ENCODE data around the gene CNIH3.

DNA sequence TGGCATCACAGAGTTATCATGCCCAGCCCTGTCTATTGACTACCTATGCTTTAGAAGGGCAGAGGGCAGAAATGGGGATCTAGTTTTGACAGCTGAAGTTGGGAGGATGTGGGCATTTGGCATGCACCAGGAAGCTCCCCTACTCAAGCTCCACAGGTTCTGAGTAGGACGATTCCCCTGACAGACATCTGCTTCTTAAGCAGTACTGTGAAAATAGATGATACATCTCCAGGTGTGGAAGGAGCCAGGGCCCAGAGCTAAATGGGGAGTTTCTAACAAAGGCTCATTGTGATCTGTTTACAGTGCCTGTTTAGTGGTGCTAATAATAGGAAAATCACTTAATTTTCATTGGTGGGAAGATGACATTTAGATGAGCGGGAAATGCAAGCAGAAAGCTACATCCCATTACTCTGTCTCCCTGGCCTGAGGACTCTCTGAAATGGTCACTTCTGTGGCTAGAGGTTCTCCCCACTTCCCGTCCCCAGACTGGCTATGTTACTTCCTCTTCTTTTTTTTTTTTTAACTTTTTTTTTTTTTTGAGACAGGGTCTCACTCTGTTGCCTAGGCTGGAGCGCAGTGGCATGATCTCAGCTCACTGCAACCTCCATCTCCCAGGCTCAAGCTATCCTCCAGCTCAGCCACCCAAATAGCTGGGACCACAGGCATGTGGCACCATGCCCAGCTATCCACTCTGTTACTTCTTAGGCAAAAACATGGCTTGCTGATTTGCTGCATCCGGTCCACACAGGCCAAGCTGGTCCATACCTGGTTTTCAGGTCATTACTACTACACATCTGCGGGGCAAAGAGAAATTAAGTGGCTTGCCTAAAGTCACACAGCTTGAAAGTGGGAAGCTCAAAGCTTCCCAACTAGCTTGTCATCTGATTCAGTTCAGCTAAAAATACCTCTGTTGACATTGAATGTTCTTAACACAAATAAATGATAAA, 23.2 kb upstream of the CNIH3 start:
- TF ChIP-seq, protein P1, sequence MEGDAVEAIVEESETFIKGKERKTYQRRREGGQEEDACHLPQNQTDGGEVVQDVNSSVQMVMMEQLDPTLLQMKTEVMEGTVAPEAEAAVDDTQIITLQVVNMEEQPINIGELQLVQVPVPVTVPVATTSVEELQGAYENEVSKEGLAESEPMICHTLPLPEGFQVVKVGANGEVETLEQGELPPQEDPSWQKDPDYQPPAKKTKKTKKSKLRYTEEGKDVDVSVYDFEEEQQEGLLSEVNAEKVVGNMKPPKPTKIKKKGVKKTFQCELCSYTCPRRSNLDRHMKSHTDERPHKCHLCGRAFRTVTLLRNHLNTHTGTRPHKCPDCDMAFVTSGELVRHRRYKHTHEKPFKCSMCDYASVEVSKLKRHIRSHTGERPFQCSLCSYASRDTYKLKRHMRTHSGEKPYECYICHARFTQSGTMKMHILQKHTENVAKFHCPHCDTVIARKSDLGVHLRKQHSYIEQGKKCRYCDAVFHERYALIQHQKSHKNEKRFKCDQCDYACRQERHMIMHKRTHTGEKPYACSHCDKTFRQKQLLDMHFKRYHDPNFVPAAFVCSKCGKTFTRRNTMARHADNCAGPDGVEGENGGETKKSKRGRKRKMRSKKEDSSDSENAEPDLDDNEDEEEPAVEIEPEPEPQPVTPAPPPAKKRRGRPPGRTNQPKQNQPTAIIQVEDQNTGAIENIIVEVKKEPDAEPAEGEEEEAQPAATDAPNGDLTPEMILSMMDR (IDR thresholded peaks at IDR 0.05): no peak
- TF ChIP-seq POLR2A (IDR thresholded peaks at IDR 0.05): no peak
- no peak for TF ChIP-seq EP300 (IDR thresholded peaks at IDR 0.05)
- TF ChIP-seq POLR2AphosphoS5 (IDR thresholded peaks at IDR 0.05): no peak
